ENCODE results near the gene PLXDC2.
"Not testable (repeated sequence)": the region's sequence is repeated elsewhere in the genome, so short reads cannot be mapped to it uniquely, and the experiment has no call there.

Gene PLXDC2

DNA sequence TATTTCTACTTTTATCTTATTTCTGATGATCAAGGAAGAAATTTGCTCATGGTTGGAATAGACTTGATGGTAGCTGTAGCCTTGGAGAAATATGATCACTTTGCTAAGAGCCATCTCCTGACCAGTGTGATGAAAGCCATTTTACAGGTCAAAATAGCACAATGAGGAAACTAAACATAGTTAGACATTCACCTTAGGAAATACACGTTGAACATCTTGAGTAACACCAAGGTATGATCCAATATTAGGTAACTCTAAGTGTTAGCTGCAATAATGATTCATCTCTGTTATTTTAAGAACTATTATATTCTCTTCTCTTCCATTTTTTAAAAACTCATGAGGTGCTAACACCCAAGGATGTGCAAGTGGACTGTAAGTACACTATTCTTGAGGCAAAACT, 328.0 kb downstream of the PLXDC2 start:
- DNase-seq, result no peak

DNA sequence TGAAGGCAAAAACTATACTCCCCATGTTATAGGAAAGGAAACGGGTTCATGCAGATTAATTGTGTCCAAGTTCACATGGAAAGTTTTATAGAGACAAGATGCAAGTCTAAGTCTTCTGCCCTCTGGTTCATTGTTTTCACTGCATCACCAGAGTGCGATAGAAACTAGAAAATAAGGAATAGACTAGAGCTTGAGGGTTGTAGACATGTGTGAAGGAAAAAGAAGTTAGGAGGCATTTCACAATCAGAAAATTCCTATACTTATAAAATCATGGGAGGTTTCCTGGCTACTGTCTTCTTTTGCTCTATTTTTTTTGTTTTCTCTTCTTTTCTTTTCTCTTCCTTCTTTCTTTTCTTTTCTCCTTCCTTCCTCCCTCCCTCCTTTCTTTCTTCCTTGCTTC, 329.8 kb downstream of the PLXDC2 start:
- no peak for DNase-seq

- no peak for DNase-seq
Measured at GRCh38 chr10:20147684-20148083, 331.5 kb downstream of the PLXDC2 start.

GRCh38 chr10:20156511-20156910, 340.3 kb downstream of the PLXDC2 start:
- no peak for DNase-seq

GRCh38 chr10:20157314-20157713, 341.1 kb downstream of the PLXDC2 start:
- DNase-seq, result no peak

DNA sequence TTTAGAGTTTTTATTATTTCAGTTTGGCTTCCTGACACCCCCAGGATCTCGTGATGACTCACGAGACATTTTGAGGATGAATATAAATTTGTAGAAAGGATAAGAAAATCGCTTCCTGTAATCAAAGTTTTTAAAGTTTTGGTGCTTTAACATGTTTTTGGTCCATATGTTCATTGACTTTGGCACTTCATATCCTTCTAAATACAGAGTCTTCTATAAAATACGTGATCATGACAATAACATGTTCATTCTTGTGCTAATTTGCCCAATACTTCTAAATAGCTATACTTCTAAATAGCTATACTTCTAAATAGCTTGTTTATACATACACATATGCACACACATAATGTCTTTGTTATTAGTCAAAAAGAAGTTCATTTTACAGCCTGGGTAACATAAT, 341.9 kb downstream of the PLXDC2 start:
- DNase-seq, result no peak

GRCh38 chr10:20162123-20162522, 345.9 kb downstream of the PLXDC2 start:
- no peak for DNase-seq

GRCh38 chr10:20166096-20166675, 350.0 kb downstream of the PLXDC2 start:
- DNase-seq, result no peak

DNA sequence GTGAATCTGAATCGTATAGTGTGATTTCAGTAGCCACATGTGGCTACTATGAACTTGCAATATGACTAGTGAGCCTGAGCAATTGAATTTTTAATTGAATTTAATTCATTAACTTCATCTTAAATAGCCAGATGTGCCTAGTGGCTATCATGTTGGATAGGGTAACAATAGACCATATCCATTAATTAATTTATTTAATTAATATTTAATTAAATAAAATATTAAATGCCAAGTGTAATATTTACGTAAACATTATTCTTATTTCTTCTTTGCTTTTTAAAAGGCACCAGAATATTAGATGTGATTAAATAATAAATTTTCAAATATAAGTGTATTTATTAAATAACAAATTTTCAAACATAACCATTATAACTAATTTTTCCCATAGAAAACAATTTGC, 354.4 kb downstream of the PLXDC2 start:
- no peak for DNase-seq

DNA sequence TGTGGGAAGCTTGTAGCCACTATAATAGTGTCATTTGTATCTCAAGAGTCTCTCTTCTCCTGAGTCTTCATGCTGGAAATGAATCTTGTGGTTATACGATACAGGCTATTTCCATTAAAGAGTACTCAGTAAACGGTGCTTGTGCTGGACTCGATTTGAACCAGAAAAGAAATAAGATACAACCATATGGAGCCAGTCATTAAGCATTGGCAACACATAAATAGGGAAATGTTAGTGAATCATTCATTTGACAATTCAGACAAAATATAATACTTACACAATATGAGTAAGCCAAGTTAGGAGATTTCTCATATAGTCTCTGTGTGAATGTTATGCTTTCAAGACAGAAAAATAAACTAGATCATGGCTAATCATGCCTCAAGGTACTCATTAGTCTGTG, 356.8 kb downstream of the PLXDC2 start:
- DNase-seq, result no peak

DNA sequence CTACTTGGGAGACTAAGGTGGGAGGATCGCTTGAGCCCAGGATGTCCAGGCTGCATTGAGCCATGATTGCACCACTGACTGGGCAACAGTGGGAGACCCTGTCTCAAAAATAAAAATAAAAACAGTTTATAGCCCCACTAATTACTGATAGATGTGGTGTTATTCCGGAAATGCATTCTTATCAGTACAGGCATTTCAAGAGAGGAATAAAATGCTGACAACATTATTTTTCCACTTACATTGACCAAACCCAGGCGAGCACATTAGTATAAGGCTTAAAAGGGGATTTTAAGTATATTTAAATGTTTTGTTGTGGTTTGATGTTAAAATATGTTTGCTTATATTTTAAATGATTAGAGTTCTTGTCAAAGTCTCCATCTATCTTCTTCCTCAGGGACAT, 359.5 kb downstream of the PLXDC2 start:
- no peak for DNase-seq

- no peak for DNase-seq
Measured at GRCh38 chr10:20180766-20181165, 364.5 kb downstream of the PLXDC2 start.

DNA sequence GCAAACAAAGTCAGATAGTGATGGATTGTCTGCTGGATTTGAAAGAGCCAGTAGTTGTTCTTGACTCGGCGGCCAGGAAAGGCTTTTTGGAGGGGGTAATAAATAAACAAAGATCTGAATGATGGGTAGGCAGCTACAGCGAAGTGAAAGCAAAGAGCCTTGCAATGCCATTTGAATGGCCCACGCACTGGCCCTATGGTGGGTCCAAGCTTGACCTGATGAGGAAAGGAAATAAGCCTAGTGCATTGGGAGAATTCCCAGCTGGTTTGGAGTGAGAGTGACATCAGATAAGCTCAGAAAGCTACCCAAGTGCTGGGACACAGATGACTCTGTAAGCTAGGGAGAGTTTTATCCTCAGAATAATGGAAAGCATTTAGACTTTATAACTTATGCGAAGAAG, 365.2 kb downstream of the PLXDC2 start:
- DNase-seq, result no peak

DNA sequence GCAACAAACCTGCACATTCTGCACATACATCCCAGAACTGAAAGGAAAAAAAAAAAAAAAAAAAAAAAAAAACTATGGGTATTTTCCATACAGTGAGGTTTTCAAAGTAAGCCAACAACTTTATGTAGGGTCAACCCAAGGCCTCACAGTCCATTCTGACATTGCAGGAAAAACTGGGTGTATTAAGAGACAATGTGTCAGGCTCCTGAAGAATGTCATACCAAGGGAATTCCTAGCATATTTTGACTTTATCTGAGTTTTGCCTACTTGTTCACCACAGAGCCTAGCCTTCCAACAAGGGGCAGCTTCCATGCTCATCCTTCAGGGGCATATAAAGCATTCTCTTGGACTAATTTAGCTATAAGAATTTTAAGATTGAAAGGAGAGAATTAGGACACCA, 368.9 kb downstream of the PLXDC2 start:
- no peak for DNase-seq

DNA sequence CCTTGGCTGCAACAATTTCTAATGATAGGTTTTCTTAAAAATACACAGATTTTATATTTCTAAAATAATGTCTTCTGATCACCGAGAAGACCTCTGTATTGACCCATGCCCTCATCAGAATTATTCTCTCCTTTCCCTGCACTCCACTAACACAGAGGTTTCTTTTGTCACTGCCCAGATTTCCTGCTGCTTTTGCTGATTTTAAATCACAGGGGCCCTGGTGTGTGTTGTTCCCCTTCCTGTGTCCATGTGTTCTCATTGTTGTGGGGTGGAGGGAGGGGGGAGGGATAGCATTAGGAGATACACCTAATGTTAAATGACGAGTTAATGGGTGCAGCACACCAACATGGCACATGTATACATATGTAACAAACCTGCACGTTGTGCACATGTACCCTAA, 375.2 kb downstream of the PLXDC2 start:
- not testable (repeated sequence) for DNase-seq

DNA sequence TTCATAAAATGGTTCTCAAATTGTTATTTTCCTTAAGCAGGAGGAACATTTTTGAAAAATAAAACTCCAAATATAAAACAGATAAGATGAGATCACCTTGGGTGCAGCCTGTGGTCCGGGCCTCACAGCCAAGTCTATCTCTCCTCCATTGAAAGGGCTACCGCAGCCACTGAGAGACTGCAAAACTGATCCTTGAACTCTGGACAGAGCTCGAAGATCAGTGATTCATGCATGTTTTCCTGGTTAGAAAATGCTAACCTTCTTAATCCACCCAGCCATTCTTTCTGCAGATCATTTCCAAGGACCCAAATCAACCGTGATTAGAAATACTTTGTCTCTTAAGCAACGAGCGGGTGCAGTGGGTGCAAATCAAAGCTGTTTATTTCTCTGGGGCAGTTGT, 378.8 kb downstream of the PLXDC2 start:
- no peak for DNase-seq

- no peak for DNase-seq
Measured at GRCh38 chr10:20200758-20201157, 384.5 kb downstream of the PLXDC2 start.

GRCh38 chr10:20202337-20202736, 386.1 kb downstream of the PLXDC2 start:
- no peak for DNase-seq

DNA sequence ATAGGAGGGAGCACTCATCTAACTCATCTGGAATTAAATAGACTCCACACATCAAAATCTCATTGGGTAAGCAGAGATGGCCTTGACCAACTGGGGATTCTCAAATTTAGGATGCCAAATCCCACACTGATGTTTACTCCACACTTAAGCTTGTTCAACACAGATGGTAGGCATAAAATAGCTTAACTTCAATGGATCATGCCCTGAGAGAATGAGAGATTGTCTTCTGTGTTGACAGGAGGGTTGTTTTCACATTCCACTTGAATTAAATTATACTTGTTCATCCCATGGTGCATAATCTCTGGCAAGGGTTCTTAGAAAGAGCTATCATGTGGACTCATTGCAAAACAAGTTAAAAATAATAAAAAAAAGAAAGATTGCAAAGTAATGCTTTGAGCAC, 391.4 kb downstream of the PLXDC2 start:
- no peak for DNase-seq

- DNase-seq, result not testable (repeated sequence)
Measured at GRCh38 chr10:20209098-20209497, 392.9 kb downstream of the PLXDC2 start.

- no peak for DNase-seq
Measured at GRCh38 chr10:20215547-20216152, 399.4 kb downstream of the PLXDC2 start.

DNA sequence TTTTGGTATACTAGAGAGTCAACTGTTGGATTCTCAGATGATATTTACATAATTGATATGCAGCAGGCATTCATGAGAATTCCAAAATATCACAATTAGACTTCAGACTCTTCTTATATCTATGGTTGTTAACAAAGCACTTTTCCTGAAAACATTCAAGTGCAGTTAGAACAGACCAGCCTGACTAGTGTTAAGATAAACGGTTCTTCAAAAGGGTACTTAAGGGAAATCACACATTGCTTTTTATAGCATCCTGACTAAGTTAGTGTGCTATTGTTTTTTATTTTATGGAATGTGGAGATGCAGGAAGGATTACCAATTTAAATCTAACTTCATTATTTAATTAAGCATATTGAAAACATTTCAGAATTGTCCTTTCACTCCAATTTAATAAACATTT, 405.1 kb downstream of the PLXDC2 start:
- no peak for DNase-seq

DNA sequence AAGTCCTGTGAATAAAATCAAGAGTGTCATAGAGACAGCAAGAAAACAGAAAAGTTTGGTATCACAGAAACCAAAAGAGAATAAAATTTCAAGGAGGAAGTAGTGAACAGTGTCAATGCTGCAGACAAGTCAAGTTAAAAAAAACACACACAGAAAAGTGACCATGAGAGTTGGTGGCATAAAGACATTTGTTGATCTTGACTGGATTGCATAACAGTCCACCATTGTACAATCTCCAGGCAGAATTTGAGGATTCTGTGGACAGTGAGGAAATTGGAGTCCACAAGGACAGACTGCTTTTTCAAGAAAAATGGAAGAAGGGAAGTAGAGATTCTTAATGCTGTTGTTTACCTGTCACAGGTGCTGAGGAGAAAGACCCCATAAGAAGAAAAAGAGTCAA, 412.5 kb downstream of the PLXDC2 start:
- DNase-seq, result no peak

- DNase-seq, result no peak
Measured at GRCh38 chr10:20232079-20232705, 416.0 kb downstream of the PLXDC2 start.

DNA sequence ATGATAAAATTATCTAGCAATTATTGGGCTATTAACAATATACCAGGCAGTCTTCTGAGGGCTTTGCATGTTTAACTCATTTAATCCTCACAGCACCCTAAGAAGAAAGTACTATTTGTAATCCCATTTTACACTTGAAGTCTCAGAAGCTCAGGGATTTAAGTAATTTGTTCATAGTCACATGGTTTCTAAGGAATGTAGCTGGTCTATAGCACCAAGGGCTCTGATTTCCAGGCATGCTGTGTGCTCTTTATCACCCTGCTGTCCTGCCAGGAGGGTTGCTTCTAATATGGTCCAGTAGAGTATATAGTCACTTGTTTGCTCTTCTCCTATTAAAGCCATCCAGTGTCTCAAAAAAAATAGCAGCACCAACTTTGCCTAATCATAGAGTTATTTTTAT, 417.2 kb downstream of the PLXDC2 start:
- no peak for DNase-seq
